Bronchial epithelial cell (primary cell): ENCODE data around the gene MAEA. TPM values are rescaled to one million over a fixed set of nuclear protein-coding genes. Genes with fewer than 3 reads are reported as not detected.

Source experiments
- DNase-seq: peaks from one replicate; pipeline ENCODE4 v3.0.0-alpha.2; 2010; ENCODE audit warnings: low read depth
- FAIRE-seq: peaks from 2 replicates; lab custom pipeline; 2011; peaks lifted over from hg19 to GRCh38; lab: Jason Lieb, UNC
- H3K27me3 ChIP-seq: 2 replicates; pipeline ENCODE4 v1.5.1; 2011; ENCODE audit warnings: low read length; ENCODE audit not compliant: control insufficient read depth, insufficient read depth
- H3K36me3 ChIP-seq: 2 replicates; pipeline ENCODE4 v1.5.1; 2011; ENCODE audit warnings: low read length; ENCODE audit not compliant: control insufficient read depth, insufficient read depth
- H3K4me3 ChIP-seq: 2 replicates; pipeline ENCODE4 v1.5.1; 2011; ENCODE audit warnings: mild to moderate bottlenecking, low read depth, low read length, control low read depth
- total RNA-seq: library from RNA; depleted of rRNA; stranded (reverse); fragments of >200 nt; gene quantifications from 2 replicates; pipeline ENCODE4 v1.2.1, GENCODE V29; 2014
- TF ChIP-seq, protein P1 (sequence below): IDR thresholded peaks from 2 replicates; pipeline ENCODE4 v1.5.1; 2011; ENCODE audit warnings: mild to moderate bottlenecking, moderate library complexity, low read length, control low read depth, inconsistent platforms; ENCODE audit not compliant: insufficient read depth, severe bottlenecking

MAEA gene
- total RNA-seq, 1 donor from 2014 or later = 46.1 TPM

GRCh38 chr4:1385373-1386340, 96.0 kb downstream of the MAEA start:
- TF ChIP-seq, protein P1, sequence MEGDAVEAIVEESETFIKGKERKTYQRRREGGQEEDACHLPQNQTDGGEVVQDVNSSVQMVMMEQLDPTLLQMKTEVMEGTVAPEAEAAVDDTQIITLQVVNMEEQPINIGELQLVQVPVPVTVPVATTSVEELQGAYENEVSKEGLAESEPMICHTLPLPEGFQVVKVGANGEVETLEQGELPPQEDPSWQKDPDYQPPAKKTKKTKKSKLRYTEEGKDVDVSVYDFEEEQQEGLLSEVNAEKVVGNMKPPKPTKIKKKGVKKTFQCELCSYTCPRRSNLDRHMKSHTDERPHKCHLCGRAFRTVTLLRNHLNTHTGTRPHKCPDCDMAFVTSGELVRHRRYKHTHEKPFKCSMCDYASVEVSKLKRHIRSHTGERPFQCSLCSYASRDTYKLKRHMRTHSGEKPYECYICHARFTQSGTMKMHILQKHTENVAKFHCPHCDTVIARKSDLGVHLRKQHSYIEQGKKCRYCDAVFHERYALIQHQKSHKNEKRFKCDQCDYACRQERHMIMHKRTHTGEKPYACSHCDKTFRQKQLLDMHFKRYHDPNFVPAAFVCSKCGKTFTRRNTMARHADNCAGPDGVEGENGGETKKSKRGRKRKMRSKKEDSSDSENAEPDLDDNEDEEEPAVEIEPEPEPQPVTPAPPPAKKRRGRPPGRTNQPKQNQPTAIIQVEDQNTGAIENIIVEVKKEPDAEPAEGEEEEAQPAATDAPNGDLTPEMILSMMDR = no peak
- H3K27me3 ChIP-seq = no peaks in the 10 kb centered on the region
- peaks cover 3% of the 10 kb centered on the region for H3K36me3 ChIP-seq
- no peak overlapping the region for H3K4me3 ChIP-seq
- DNase-seq = no peak
- no peak for FAIRE-seq

Other genes starting within 250 kb of the MAEA start
- under 0.01 and 0.64 TPM in 2 replicates for gene RNF212, start 176.3 kb upstream of the MAEA start, total RNA-seq
- gene SPON2, start 117.3 kb upstream of the MAEA start, total RNA-seq = 5.4 and 6.3 TPM in 2 replicates
- gene CTBP1, start 40.8 kb upstream of the MAEA start, total RNA-seq = 173 and 179 TPM in 2 replicates
- gene UVSSA, start 57.3 kb downstream of the MAEA start, total RNA-seq = 6.9 and 8.2 TPM in 2 replicates
- gene NKX1-1, start 116.6 kb downstream of the MAEA start, total RNA-seq = not detected in 2 replicates